ENCODE measurements around the gene PLCD1. TPM values are rescaled to one million over a fixed set of nuclear protein-coding genes. Genes with fewer than 3 reads are reported as not detected.
"Not testable (repeated sequence)": the region's sequence is repeated elsewhere in the genome, so short reads cannot be mapped to it uniquely, and the experiment has no call there.

PLCD1 gene
- total RNA-seq, 1 experiment from 2014 or later: 13.5 TPM

GRCh38 chr3:37973246-37974054, 56.0 kb downstream of the PLCD1 start:
- H2AFZ ChIP-seq: no peak overlapping the region
- H4K20me1 ChIP-seq (ENCODE audit: insufficient read depth): no peaks in the 10 kb centered on the region
- no peaks in the 10 kb centered on the region for H3K4me1 ChIP-seq (replicated peaks; ENCODE audit: insufficient read depth)
- no TSS peak for BruUV-seq (replicated peaks)
- TF ChIP-seq EZH2 (IDR thresholded peaks at IDR 0.05; ENCODE audit: low read depth) (no peak), CTCF (conservative IDR thresholded peaks at IDR 0.05) (no peak)
- H3K9me3 ChIP-seq (ENCODE audit: insufficient read depth, low read depth): no peaks in the 10 kb centered on the region
- no peaks in the 10 kb centered on the region for H3K79me2 ChIP-seq (ENCODE audit: low read depth)
- H3K27ac ChIP-seq: no peak overlapping the region
- H3K4me2 ChIP-seq: no peak overlapping the region
- intact Hi-C loops (cut with micrococcal nuclease; ENCODE audit: unreplicated experiment): loop anchor here (1.0 to 2.0 kb wide), 3 partner anchors 23 to 506 kb away; no protein-coding TSS in a partner anchor
- POLR2A ChIA-PET (ENCODE audit: unreplicated experiment): interaction anchor here (0.7 to 1.0 kb wide), 2 partner anchors 23 to 36 kb away, joined by 3 to 6 read pairs; no protein-coding TSS in a partner anchor
- no peaks in the 10 kb centered on the region for H3K9me2 ChIP-seq (ENCODE audit: insufficient read depth)
- H3K36me3 ChIP-seq (ENCODE audit: low read depth): no peaks in the 10 kb centered on the region; the same call in 1 of the 2 replicates
- CTCF ChIA-PET: interaction anchor here (0.6 to 2.4 kb wide), 4 partner anchors 9 to 37 kb away, joined by 3 to 18 read pairs (median 6); partner anchors contain the start of gene VILL
- no peak for DNase-seq
- H3F3A ChIP-seq (ENCODE audit: insufficient read depth, low read depth): no peaks in the 10 kb centered on the region; the same call in 1 of the 2 replicates
- no peaks in the 10 kb centered on the region for H3K27me3 ChIP-seq (ENCODE audit: insufficient read depth, low read depth)
- no peak overlapping the region for H3K4me3 ChIP-seq

GRCh38 chr3:37972056-37972455, 57.4 kb downstream of the PLCD1 start:
- BruUV-seq (replicated peaks); H3F3A ChIP-seq (ENCODE audit: insufficient read depth, low read depth); H3K4me1 ChIP-seq (replicated peaks; ENCODE audit: insufficient read depth); H3K36me3 ChIP-seq (ENCODE audit: low read depth); intact Hi-C loops (cut with micrococcal nuclease; ENCODE audit: unreplicated experiment); H3K4me2 ChIP-seq; DNase-seq; H4K20me1 ChIP-seq (ENCODE audit: insufficient read depth); H2AFZ ChIP-seq; H3K9me2 ChIP-seq (ENCODE audit: insufficient read depth); H3K79me2 ChIP-seq (ENCODE audit: low read depth); H3K27ac ChIP-seq; H3K9me3 ChIP-seq (ENCODE audit: insufficient read depth, low read depth); H3K4me3 ChIP-seq; H3K27me3 ChIP-seq (ENCODE audit: insufficient read depth, low read depth): not testable (repeated sequence)
- ChIA-PET POLR2A (ENCODE audit: unreplicated experiment) (interaction anchor here (0.6 kb wide), 1 partner anchor 26 kb away, joined by 3 read pairs; no protein-coding TSS in a partner anchor), CTCF (interaction anchor here (0.6 kb wide), 1 partner anchor 120 kb away, joined by 4 read pairs; no protein-coding TSS in a partner anchor)

- H3K9me2 ChIP-seq (ENCODE audit: insufficient read depth): no peaks in the 10 kb centered on the region
- DNase-seq: no peak
- BruUV-seq (replicated peaks): no TSS peak
- CTCF ChIA-PET: interaction anchor here (0.5 kb wide), 1 partner anchor 207 kb away, joined by 9 read pairs; no protein-coding TSS in a partner anchor
- TF ChIP-seq EZH2 (IDR thresholded peaks at IDR 0.05; ENCODE audit: low read depth) (no peak), CTCF (conservative IDR thresholded peaks at IDR 0.05) (no peak)
- no peaks in the 10 kb centered on the region for H3K27me3 ChIP-seq (ENCODE audit: insufficient read depth, low read depth)
- no peaks in the 10 kb centered on the region; the same call in 1 of the 2 replicates for H3F3A ChIP-seq (ENCODE audit: insufficient read depth, low read depth)
- no peaks in the 10 kb centered on the region; the same call in 1 of the 2 replicates for H3K36me3 ChIP-seq (ENCODE audit: low read depth)
- H3K4me2 ChIP-seq: no peak overlapping the region
- H3K4me1 ChIP-seq (replicated peaks; ENCODE audit: insufficient read depth): no peaks in the 10 kb centered on the region
- no peaks in the 10 kb centered on the region for H3K79me2 ChIP-seq (ENCODE audit: low read depth)
- no peak overlapping the region for H3K4me3 ChIP-seq
- H3K27ac ChIP-seq: no peak overlapping the region
- POLR2A ChIA-PET (ENCODE audit: unreplicated experiment): no interaction called here
- intact Hi-C loops (cut with micrococcal nuclease; ENCODE audit: unreplicated experiment): no loop called here
- no peaks in the 10 kb centered on the region for H4K20me1 ChIP-seq (ENCODE audit: insufficient read depth)
- H3K9me3 ChIP-seq (ENCODE audit: insufficient read depth, low read depth): no peaks in the 10 kb centered on the region
- H2AFZ ChIP-seq: no peak overlapping the region
Measured at GRCh38 chr3:37971467-37971866, 58.0 kb downstream of the PLCD1 start.
